ENCODE measurements around the gene BLOC1S1.
"Not testable (repeated sequence)": the region's sequence is repeated elsewhere in the genome, so short reads cannot be mapped to it uniquely, and the experiment has no call there.

The BLOC1S1 gene

DNA sequence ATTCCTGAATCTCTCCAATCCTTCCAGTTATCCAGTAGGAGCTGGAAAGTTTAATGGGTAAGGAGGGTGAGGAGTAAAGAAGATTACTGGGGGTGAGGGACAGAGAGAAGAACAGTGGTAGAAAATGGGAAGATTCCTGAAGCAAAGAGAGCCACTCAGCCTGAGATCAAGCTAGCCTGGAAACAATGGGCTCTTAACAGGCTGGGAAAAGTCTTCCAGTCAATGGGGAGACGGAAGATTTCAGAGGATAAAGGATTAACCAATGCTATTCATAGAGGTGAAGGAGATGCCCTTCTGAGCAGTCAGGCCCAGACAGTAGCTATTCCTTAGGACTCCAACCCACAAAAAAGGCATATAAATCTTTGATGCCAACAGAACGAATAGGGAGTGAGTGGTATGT is 41.9 kb downstream of the BLOC1S1 start:
- intact Hi-C loops (cut with DNase I; ENCODE audit: low total_unique reads) = no loop called here
- Histone ChIP-seq H3K27me3 (no peaks in the 10 kb centered on the region), H3K27ac (no peak overlapping the region), H3K4me1 (no peaks in the 10 kb centered on the region), H3K36me3 (peaks cover 60 to 94% (median 69%) of the 10 kb centered on the region in 3 donors), H3K9me3 (no peaks in the 10 kb centered on the region), H3K4me3 (no peak overlapping the region)
- TF ChIP-seq, protein P1, sequence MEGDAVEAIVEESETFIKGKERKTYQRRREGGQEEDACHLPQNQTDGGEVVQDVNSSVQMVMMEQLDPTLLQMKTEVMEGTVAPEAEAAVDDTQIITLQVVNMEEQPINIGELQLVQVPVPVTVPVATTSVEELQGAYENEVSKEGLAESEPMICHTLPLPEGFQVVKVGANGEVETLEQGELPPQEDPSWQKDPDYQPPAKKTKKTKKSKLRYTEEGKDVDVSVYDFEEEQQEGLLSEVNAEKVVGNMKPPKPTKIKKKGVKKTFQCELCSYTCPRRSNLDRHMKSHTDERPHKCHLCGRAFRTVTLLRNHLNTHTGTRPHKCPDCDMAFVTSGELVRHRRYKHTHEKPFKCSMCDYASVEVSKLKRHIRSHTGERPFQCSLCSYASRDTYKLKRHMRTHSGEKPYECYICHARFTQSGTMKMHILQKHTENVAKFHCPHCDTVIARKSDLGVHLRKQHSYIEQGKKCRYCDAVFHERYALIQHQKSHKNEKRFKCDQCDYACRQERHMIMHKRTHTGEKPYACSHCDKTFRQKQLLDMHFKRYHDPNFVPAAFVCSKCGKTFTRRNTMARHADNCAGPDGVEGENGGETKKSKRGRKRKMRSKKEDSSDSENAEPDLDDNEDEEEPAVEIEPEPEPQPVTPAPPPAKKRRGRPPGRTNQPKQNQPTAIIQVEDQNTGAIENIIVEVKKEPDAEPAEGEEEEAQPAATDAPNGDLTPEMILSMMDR (IDR thresholded peaks at IDR 0.05) = no peak
- no peak for DNase-seq

DNA sequence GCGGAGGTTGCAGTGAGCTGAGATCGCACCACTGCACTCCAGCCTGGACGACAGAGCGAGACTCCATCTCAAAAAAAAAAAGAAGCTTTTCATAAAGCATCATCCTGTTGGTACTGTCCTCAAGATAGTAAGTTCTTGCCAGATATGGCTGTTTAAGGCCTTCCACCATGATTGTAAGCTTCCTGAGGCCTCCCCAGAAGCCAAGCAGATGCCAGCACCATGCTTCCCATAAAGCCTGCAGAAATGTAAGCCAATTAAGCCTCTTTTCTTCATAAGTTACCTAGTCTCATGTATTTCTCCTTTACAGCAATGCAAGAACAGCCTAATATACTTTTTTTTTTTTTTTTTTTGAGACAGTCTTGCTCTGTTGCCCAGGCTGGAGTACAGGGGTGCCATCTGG is 42.7 kb downstream of the BLOC1S1 start:
- H3K27me3 ChIP-seq; intact Hi-C loops (cut with DNase I; ENCODE audit: low total_unique reads); H3K9me3 ChIP-seq; DNase-seq; H3K4me1 ChIP-seq; H3K27ac ChIP-seq; H3K4me3 ChIP-seq: not testable (repeated sequence)
- H3K36me3 ChIP-seq = peaks cover 51 to 91% (median 64%) of the 10 kb centered on the region in 3 donors

DNA sequence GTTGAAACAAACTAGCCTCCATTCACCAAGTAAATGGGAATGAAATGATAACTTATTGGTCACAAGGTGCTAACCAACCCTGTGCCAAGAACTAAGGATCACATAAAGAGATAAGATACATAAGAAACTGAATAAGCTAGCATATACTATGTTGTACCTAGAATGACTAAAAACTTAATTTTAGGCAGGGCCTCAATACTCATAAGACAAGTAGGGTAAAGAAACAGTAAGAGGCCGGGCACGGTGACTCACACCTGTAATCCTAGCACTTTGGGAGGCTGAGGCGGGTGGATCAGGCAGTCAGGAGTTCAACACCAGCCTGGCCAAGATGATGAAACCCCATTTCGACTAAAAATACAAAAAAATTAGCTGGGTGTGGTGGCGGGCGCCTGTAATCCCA is 44.8 kb downstream of the BLOC1S1 start:
- TF ChIP-seq, protein P1 (IDR thresholded peaks at IDR 0.05) = no peak
- intact Hi-C loops (cut with DNase I; ENCODE audit: low total_unique reads) = no loop called here
- Histone ChIP-seq H3K27me3 (no peaks in the 10 kb centered on the region), H3K36me3 (peaks cover 42 to 80% (median 56%) of the 10 kb centered on the region in 3 donors), H3K4me1 (no peaks in the 10 kb centered on the region), H3K27ac (no peak overlapping the region), H3K9me3 (no peaks in the 10 kb centered on the region), H3K4me3 (no peak overlapping the region)
- DNase-seq = no peak

DNA sequence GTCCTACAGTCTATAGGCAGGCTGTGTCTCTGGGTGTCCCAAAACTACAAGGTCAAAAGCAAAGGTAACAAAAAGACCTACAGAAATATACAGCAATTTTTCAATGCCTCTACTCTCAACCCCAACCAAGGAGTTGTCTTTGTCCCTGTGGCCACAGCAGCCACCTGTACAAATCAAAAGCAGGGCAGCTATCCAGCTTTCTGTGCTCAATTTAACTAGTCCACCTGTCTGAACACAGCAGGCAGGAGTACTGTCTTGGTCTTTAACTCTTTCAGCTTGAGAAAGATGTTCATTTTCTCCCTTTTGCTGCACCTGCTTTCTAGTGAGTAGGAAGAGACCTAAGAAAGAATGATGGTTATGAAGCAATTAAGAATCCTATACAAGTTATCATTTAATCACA is 46.8 kb downstream of the BLOC1S1 start:
- Histone ChIP-seq H3K4me3 (no peak overlapping the region), H3K9me3 (no peaks in the 10 kb centered on the region), H3K27me3 (no peaks in the 10 kb centered on the region), H3K27ac (no peak overlapping the region), H3K4me1 (no peaks in the 10 kb centered on the region), H3K36me3 (peaks cover 37 to 71% (median 40%) of the 10 kb centered on the region in 3 donors)
- TF ChIP-seq, protein P1 (IDR thresholded peaks at IDR 0.05) = no peak
- intact Hi-C loops (cut with DNase I; ENCODE audit: low total_unique reads) = no loop called here
- no peak for DNase-seq

DNA sequence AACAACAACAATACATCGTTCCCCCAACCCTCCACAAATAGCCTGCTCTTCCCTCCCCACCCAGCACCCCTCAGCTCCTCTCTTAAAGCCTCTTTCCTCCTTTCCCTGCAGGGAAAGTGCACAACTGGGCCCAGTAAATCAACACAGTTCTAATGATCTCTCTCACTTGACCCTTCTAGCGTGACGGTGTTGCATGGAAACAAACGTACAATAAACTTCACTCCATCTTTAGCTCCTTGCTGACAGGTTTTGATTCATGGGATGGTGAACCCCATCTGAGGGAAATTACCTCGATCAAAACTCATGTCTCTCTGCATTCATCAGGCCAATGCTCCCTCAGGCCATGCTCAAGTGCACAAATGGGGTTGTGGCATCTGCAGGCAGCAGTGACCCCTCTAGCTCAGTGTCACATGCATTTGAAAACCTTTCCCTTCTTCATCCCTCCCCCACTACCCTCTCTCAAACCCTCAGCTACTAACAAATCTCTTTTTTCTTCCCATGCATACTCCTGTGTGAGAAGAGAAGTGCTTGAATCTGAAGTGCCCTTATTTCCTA is 50.0 kb downstream of the BLOC1S1 start:
- H3K36me3 ChIP-seq = peaks cover 18 to 61% (median 25%) of the 10 kb centered on the region in 3 donors
- no peaks in the 10 kb centered on the region for H3K4me1 ChIP-seq
- no peak overlapping the region for H3K27ac ChIP-seq
- no peaks in the 10 kb centered on the region for H3K27me3 ChIP-seq
- intact Hi-C loops (cut with DNase I; ENCODE audit: low total_unique reads) = no loop called here
- DNase-seq = no peak
- no peaks in the 10 kb centered on the region for H3K9me3 ChIP-seq
- H3K4me3 ChIP-seq = no peak overlapping the region
- TF ChIP-seq, protein P1 (IDR thresholded peaks at IDR 0.05) = no peak

DNA sequence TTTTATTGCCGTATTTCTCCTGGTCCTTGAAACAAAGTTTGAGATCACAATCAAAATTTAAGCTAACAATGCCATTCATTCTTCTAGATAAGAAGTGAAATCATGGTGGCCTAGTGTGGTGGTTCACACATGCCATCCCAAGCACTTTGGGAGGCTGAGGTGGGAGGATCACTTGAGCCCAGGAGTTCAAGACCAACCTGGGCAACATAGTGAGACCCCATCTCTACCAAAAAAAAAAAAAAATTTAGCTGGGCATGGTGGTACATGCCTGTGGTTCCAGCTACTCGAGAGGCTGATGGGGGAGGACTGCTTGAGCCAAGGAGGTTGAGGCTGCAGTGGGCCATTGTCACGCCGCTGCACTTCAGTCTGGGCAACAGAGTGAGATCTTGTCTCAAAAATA is 51.3 kb downstream of the BLOC1S1 start:
- no peak overlapping the region for H3K27ac ChIP-seq
- intact Hi-C loops (cut with DNase I; ENCODE audit: low total_unique reads) = no loop called here
- H3K4me1 ChIP-seq = no peaks in the 10 kb centered on the region
- peaks cover 11 to 57% (median 30%) of the 10 kb centered on the region in 3 donors for H3K36me3 ChIP-seq
- H3K27me3 ChIP-seq = no peaks in the 10 kb centered on the region
- TF ChIP-seq, protein P1 (IDR thresholded peaks at IDR 0.05) = no peak
- no peak overlapping the region for H3K4me3 ChIP-seq
- DNase-seq = no peak
- H3K9me3 ChIP-seq = no peaks in the 10 kb centered on the region
